NB4 (cell line): ENCODE data around the gene LIN28A.

Experiments
- DNase-seq: peaks from one replicate; pipeline ENCODE4 v3.0.0; 2010; ENCODE audit warnings: low read depth
- H3K4me3 ChIP-seq: one replicate; pipeline ENCODE4 v1.5.1; 2011; ENCODE audit warnings: mild to moderate bottlenecking, low read depth, low read length, moderate library complexity
- CTCF ChIP-seq: IDR thresholded peaks from one replicate; pipeline ENCODE4 v1.5.1; 2012; ENCODE audit warnings: low read depth, low read length
- MAX ChIP-seq: IDR thresholded peaks from 2 replicates; pipeline ENCODE4 v1.6.1; 2011; ENCODE audit warnings: low read depth, low read length
- MYC ChIP-seq: IDR thresholded peaks from 2 replicates; pipeline ENCODE4 v1.6.1; 2011; ENCODE audit warnings: low read depth, low read length
- POLR2A ChIP-seq: IDR thresholded peaks from 2 replicates; pipeline ENCODE4 v1.6.1; 2011; ENCODE audit warnings: mild to moderate bottlenecking; ENCODE audit not compliant: insufficient read length; ENCODE audit errors: extremely low read depth

LIN28A gene

DNA sequence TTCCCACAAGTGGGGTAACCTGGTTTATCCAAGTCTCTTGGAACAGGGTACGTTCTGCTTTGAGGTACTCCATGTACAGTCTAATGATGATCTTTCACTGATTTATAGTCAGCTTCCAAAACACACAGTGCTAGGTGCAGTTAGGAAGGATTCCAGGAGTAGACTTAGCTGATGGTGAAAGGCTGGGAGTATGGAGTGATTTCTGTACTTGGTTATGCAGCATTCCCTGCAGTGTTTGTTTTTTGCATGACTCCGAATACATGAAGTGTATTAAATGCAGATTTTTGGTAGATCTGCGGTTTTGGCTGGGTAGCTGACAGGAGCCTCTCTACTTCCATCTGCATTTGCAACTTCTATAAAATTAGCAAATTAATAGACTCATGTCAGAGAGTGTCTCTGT lies 65.4 kb downstream of the LIN28A start:
- no peak for TF ChIP-seq MYC
- no peak for TF ChIP-seq CTCF
- TF ChIP-seq POLR2A = no peak
- no peak for TF ChIP-seq MAX
- no peak overlapping the region for H3K4me3 ChIP-seq
- DNase-seq = no peak

- H3K4me3 ChIP-seq = no peak overlapping the region
- DNase-seq = no peak
- TF ChIP-seq MAX = no peak
- no peak for TF ChIP-seq CTCF
- TF ChIP-seq MYC = no peak
- no peak for TF ChIP-seq POLR2A
These were observed 66.3 kb downstream of the LIN28A start for GRCh38 chr1:26476958-26477357.

DNA sequence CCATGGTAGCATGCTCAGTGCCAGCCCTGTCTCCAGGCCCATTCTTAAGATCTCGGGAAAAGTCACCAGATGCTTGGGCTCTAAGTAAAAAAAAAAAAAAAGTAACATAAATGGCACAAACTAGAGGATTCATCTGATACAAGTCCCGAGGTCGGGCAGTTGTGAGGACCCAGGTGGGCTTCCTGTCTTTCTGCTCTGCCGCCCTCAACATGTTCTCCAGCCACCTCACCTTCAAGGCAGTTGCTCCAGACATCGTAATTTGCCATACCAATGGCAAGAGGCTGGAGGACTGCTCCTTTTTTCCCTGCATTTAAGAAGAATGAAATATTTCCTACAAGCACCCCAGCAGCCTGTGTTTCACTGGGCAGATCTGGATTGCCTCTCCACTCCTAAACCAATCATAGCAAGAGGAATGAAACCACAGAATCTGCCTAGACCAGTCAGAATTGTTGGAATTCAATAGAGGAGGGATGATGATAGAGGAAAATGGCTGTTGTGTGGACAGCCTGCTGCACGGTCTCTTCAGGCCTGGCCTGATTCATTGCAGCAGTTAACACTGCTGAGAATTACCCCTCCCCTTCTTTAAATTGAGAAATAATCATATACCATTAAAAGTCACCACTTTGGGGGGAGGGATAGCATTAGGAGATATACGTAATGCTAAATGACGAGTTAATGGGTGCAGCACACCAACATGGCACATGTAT lies 67.0 kb downstream of the LIN28A start:
- no peak overlapping the region for H3K4me3 ChIP-seq
- peak; percentile 50 for DNase-seq
- no peak for TF ChIP-seq MYC
- no peak for TF ChIP-seq MAX

- peak; percentile 34 for DNase-seq
- TF ChIP-seq MAX = no peak
- no peak for TF ChIP-seq MYC
- no peak for TF ChIP-seq POLR2A
- TF ChIP-seq CTCF = no peak
- H3K4me3 ChIP-seq = no peak overlapping the region
These were observed 67.5 kb downstream of the LIN28A start for GRCh38 chr1:26478159-26478558.

GRCh38 chr1:26478988-26479387 lies 68.4 kb downstream of the LIN28A start:
- no peak for DNase-seq
- H3K4me3 ChIP-seq = no peak overlapping the region
- no peak for TF ChIP-seq MAX
- TF ChIP-seq MYC = no peak
- TF ChIP-seq POLR2A = no peak
- no peak for TF ChIP-seq CTCF
